ENCODE measurements around the gene LRRIQ1.

DNA sequence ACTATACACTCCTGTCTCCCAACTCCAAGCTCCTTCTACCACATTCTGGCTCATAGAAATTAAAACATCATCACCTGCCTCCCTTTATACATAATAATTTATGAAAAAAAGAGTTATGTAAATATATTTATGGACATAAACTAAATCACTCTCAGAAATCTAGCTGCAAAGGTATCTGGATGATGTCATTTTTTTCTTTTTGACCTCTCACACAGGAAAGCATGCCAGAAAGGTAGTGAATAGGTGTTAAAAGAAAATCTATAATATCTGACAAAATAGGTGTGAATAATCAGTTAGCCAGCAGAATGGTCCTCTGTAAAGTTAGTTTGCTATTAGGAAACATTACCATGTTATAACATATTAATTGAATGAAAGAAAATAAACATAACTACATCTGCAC, 7.7 kb downstream of the LRRIQ1 start:
- TF ChIP-seq, protein P1, sequence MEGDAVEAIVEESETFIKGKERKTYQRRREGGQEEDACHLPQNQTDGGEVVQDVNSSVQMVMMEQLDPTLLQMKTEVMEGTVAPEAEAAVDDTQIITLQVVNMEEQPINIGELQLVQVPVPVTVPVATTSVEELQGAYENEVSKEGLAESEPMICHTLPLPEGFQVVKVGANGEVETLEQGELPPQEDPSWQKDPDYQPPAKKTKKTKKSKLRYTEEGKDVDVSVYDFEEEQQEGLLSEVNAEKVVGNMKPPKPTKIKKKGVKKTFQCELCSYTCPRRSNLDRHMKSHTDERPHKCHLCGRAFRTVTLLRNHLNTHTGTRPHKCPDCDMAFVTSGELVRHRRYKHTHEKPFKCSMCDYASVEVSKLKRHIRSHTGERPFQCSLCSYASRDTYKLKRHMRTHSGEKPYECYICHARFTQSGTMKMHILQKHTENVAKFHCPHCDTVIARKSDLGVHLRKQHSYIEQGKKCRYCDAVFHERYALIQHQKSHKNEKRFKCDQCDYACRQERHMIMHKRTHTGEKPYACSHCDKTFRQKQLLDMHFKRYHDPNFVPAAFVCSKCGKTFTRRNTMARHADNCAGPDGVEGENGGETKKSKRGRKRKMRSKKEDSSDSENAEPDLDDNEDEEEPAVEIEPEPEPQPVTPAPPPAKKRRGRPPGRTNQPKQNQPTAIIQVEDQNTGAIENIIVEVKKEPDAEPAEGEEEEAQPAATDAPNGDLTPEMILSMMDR (IDR thresholded peaks at IDR 0.05; ENCODE audit: low read depth, low read length) = no peak
- no peak for TF ChIP-seq EZH2phosphoT487 (IDR thresholded peaks at IDR 0.05; ENCODE audit: low read depth)
